GM18858 (cell line): Measurements from ENCODE around the gene AK8.

Experiments used
- ATAC-seq: cut with Tn5 transposase; IDR thresholded peaks from one replicate; pipeline ENCODE4 v1.9.1; 2021; ENCODE audit not compliant: unreplicated experiment

The AK8 gene

GRCh38 chr9:132861666-132862065 lies 16.4 kb downstream of the AK8 start:
- ATAC-seq = no peak

GRCh38 chr9:132858751-132859150 lies 19.3 kb downstream of the AK8 start:
- no peak for ATAC-seq

- ATAC-seq = no peak
These were observed 20.3 kb downstream of the AK8 start for GRCh38 chr9:132857616-132858342.

- no peak for ATAC-seq
These were observed 21.1 kb downstream of the AK8 start for GRCh38 chr9:132857031-132857430.

- ATAC-seq = no peak
These were observed 22.2 kb downstream of the AK8 start for GRCh38 chr9:132855904-132856303.

- no peak for ATAC-seq
These were observed 23.3 kb downstream of the AK8 start for GRCh38 chr9:132854832-132855231.

GRCh38 chr9:132853482-132853881 lies 24.6 kb downstream of the AK8 start:
- no peak for ATAC-seq

- no peak for ATAC-seq
These were observed 28.8 kb downstream of the AK8 start for GRCh38 chr9:132849185-132849706.

- no peak for ATAC-seq
These were observed 31.1 kb downstream of the AK8 start for GRCh38 chr9:132846918-132847515.

GRCh38 chr9:132846109-132846917 lies 31.8 kb downstream of the AK8 start:
- ATAC-seq = no peak

- ATAC-seq = no peak
These were observed 35.7 kb downstream of the AK8 start for GRCh38 chr9:132842124-132843044.

GRCh38 chr9:132840980-132841379 lies 37.1 kb downstream of the AK8 start:
- ATAC-seq = no peak

- no peak for ATAC-seq
These were observed 39.8 kb downstream of the AK8 start for GRCh38 chr9:132838291-132838690.

GRCh38 chr9:132837501-132838286 lies 40.4 kb downstream of the AK8 start:
- no peak for ATAC-seq

- no peak for ATAC-seq
These were observed 43.7 kb downstream of the AK8 start for GRCh38 chr9:132834343-132834742.

GRCh38 chr9:132833550-132834121 lies 44.4 kb downstream of the AK8 start:
- ATAC-seq = no peak

GRCh38 chr9:132832171-132832881 lies 45.8 kb downstream of the AK8 start:
- ATAC-seq = no peak

- ATAC-seq = no peak
These were observed 49.8 kb downstream of the AK8 start for GRCh38 chr9:132828201-132828770.

- ATAC-seq = no peak
These were observed 50.7 kb downstream of the AK8 start for GRCh38 chr9:132827366-132827765.
